Activated T-helper 2 cell treated with anti-CD3 and anti-CD28 coated beads, Interferon-gamma antibody, Interleukin-2, Interleukin-4, amounts not matched to agents 10 μg/mL and 5 μg/mL and 100 μg/mL, durations not matched to agents 14 hours and 24 hours and 36 hours (primary cell): ENCODE measurements around the gene ATP8B4. TPM values are rescaled to one million over a fixed set of nuclear protein-coding genes. Genes with fewer than 3 reads are reported as not detected.

ENCODE experiments used
- DNase-seq: peaks from one replicate; pipeline ENCODE4 v3.0.0; 2021; ENCODE audit warnings: low spot score
- H3K27ac Mint-ChIP-seq: one replicate; pipeline ENCODE4 v1.8.0; 2021; ENCODE audit warnings: mixed read lengths
- H3K27me3 Mint-ChIP-seq: one replicate; pipeline ENCODE4 v1.8.0; 2021; ENCODE audit warnings: low read depth, mixed read lengths
- H3K36me3 Mint-ChIP-seq: one replicate; pipeline ENCODE4 v1.8.0; 2021; ENCODE audit warnings: low read depth, mixed read lengths
- H3K4me1 Mint-ChIP-seq: one replicate; pipeline ENCODE4 v1.8.0; 2021; ENCODE audit warnings: low read depth, mixed read lengths
- H3K4me3 Mint-ChIP-seq: one replicate; pipeline ENCODE4 v1.8.0; 2021; ENCODE audit warnings: low read depth, mild to moderate bottlenecking, moderate library complexity, mixed read lengths
- H3K9me3 Mint-ChIP-seq: one replicate; pipeline ENCODE4 v1.8.0; 2021; ENCODE audit warnings: mixed read lengths
- intact Hi-C: fragments of 100-400 bp; cut with micrococcal nuclease; formaldehyde crosslinking; loops from one replicate; pipeline ENCODE4 v1.15.1; 2023
- total RNA-seq: library from RNA; stranded (reverse); gene quantifications from 2 replicates; pipeline ENCODE4 v1.2.3, GENCODE V29; 2022

The ATP8B4 gene
- total RNA-seq, 1 donor from 2014 or later, result 75.3 TPM

- Mint-ChIP-seq H3K36me3 (peaks cover 57% of the 10 kb centered on the region), H3K9me3 (peaks cover 6% of the 10 kb centered on the region), H3K27ac (peak overlapping the region; percentile 75), H3K4me1 (peaks cover 60% of the 10 kb centered on the region), H3K27me3 (no peaks in the 10 kb centered on the region), H3K4me3 (peak overlapping the region; percentile 80)
- no peak for DNase-seq
- intact Hi-C loops, result loop anchor here (1.0 to 5.0 kb wide), 2 partner anchors 9 to 66 kb away; partner anchors contain the start of gene SLC27A2
These were observed 2.6 kb downstream of the ATP8B4 start for GRCh38 chr15:50116477-50116876.

DNA sequence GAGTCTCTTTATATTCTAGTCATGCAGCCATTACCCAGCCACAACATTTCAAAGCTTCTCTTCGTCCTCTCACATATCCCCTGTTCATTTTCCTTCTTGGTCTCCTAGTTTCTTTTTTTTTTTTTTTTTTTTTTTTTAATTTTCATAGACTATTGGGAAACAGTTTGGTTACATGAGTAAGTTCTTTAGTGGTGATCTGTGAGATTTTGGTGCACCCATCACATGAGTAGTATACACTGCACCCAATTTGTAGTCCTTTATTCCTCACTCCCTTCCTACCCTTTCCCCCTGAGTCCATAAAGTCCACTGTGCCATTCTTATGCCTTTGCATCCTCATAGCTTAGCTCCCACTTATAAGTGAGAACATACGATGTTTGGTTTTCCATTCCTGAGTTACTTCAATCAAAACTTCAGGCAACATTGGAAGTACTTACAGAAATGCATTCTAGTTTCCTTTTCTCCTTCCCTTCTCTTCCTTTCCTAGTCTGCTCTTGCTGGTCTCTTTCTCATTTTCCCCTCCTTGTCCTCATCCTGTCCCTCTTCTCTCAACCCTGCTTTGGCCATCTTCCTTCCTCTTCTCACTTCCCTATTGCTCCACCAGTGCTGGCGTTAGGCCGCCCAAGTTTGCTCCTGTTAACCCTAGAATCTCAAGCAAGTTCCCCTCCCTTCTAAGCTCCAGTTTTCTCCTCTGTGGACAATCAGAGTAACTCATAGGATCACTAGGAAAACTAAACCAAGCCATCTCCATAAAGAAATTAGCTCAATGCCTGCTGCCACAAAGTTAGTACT, 4.8 kb downstream of the ATP8B4 start:
- Mint-ChIP-seq H3K4me3 (peak overlapping the region; percentile 7), H3K27me3 (no peaks in the 10 kb centered on the region), H3K4me1 (peaks cover 64% of the 10 kb centered on the region), H3K9me3 (peaks cover 6% of the 10 kb centered on the region), H3K36me3 (peaks cover 66% of the 10 kb centered on the region), H3K27ac (peak overlapping the region; percentile 18)
- intact Hi-C loops, result no loop called here
- DNase-seq, result no peak

- no peaks in the 10 kb centered on the region for H3K27me3 Mint-ChIP-seq
- intact Hi-C loops, result no loop called here
- peaks cover 67% of the 10 kb centered on the region for H3K36me3 Mint-ChIP-seq
- DNase-seq, result no peak
- H3K27ac Mint-ChIP-seq, result no peak overlapping the region
- H3K9me3 Mint-ChIP-seq, result peaks cover 6% of the 10 kb centered on the region
- H3K4me3 Mint-ChIP-seq, result no peak overlapping the region
- H3K4me1 Mint-ChIP-seq, result peaks cover 66% of the 10 kb centered on the region
These were observed 5.9 kb downstream of the ATP8B4 start for GRCh38 chr15:50113187-50113505.

GRCh38 chr15:50112488-50113186, 6.4 kb downstream of the ATP8B4 start:
- DNase-seq, result no peak
- Mint-ChIP-seq H3K4me1 (peaks cover 71% of the 10 kb centered on the region), H3K27me3 (no peaks in the 10 kb centered on the region), H3K36me3 (peaks cover 66% of the 10 kb centered on the region), H3K9me3 (peaks cover 3% of the 10 kb centered on the region), H3K4me3 (peak overlapping the region; percentile 64), H3K27ac (peak overlapping the region; percentile 72)
- intact Hi-C loops, result no loop called here

DNA sequence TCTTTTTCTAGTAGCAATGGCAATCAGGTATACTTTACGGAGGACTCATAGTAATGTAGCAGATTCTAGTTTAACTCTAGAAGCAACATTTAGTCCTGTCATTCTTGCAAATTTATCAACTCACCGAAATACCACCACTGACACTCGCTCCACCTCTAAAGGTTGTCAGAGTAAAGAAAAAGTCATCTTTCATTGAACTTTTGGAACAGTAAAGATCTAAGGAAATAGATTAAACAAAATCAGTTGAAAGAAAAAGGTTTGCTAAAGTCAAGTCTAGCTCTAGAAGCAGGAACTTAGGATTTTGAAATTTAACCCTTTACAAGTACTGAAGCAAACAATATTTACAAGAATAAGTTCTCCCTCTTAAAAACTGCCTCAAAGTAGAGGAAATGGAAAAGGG, 8.7 kb downstream of the ATP8B4 start:
- Mint-ChIP-seq H3K36me3 (peaks cover 54% of the 10 kb centered on the region), H3K9me3 (no peaks in the 10 kb centered on the region), H3K27me3 (no peaks in the 10 kb centered on the region), H3K4me3 (peak overlapping the region; percentile 38), H3K4me1 (peaks cover 72% of the 10 kb centered on the region), H3K27ac (peak overlapping the region; percentile 94)
- no peak for DNase-seq
- intact Hi-C loops, result no loop called here

GRCh38 chr15:50109076-50109987, 9.7 kb downstream of the ATP8B4 start:
- intact Hi-C loops, result loop anchor here (5.0 kb wide), 1 partner anchor 138 kb away; no protein-coding TSS in a partner anchor
- Mint-ChIP-seq H3K36me3 (peaks cover 57% of the 10 kb centered on the region), H3K4me1 (peaks cover 75% of the 10 kb centered on the region), H3K9me3 (peaks cover 7% of the 10 kb centered on the region), H3K27me3 (no peaks in the 10 kb centered on the region), H3K4me3 (peak overlapping the region; percentile 61), H3K27ac (peak overlapping the region; percentile 94)
- DNase-seq, result no peak

DNA sequence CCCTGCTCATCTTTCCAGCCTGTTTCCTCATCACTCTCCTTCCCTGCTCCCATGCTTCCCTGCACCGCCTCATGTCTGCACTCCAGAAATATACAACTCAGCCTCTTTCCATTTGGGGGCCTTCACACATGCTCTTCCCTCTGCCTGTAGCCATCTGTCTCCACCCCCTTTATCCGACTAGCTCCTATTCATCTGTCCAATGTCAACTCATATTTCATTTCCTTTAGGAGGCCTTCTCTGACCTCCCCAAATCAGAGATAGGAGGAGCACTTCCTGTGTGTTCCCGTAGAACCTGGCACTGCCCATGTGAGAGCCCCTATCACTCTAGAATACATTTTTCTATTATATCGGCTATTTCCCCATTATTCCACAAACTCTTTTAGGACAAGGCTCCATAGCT, 10.6 kb downstream of the ATP8B4 start:
- Mint-ChIP-seq H3K9me3 (peaks cover 16% of the 10 kb centered on the region), H3K36me3 (peaks cover 62% of the 10 kb centered on the region), H3K27me3 (no peaks in the 10 kb centered on the region), H3K27ac (peak overlapping the region; percentile 94), H3K4me3 (peak overlapping the region; percentile 61), H3K4me1 (peaks cover 81% of the 10 kb centered on the region)
- DNase-seq, result no peak
- intact Hi-C loops, result loop anchor here (5.0 kb wide), 1 partner anchor 139 kb away; no protein-coding TSS in a partner anchor

DNA sequence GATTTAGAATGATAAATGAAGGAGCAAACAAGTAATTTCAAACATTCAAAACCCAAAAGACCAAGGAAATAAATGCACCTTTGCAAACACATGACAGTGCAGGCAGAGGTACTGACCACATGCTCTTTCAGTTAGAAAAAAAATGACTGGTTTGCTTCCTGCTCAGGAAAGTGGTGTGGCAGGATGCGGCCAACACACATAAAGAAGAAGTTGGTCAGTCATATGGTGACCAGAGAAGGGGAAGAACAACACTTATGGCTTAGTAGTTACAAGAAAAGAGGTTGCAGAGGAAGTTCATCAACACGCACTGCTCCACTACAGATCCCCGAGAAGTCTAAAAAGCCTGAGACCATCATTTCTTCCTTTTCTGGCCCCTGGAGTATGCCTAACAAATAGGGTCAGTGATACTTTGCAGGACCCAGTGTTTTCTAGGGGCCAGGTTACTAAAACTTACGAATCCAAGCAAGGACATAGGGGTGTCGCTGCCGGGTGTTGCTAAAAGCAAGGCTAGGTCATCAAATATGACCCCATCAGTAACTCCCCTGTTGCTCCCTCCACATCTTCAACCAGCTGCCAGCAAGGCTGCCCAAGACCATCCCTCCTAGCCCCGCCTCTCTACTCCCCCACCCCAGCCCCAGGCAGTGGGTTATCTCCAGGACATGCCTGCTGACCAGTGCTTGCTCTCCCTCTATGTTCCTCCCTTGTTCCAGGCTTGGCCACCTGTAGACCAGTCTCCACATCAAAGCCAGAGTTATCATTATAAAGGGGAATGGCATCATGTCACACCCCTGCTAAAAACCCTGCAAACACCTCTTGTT, 11.2 kb downstream of the ATP8B4 start:
- intact Hi-C loops, result loop anchor here (1.0 to 5.0 kb wide), 6 partner anchors 9 to 153 kb away; no protein-coding TSS in a partner anchor
- peak; percentile 29 for DNase-seq
- Mint-ChIP-seq H3K27me3 (no peaks in the 10 kb centered on the region), H3K4me3 (peak overlapping the region; percentile 61), H3K27ac (peak overlapping the region; percentile 94), H3K4me1 (peaks cover 83% of the 10 kb centered on the region), H3K9me3 (peaks cover 22% of the 10 kb centered on the region), H3K36me3 (peaks cover 62% of the 10 kb centered on the region)

- H3K27ac Mint-ChIP-seq, result peak overlapping the region; percentile 94
- no peaks in the 10 kb centered on the region for H3K27me3 Mint-ChIP-seq
- peaks cover 79% of the 10 kb centered on the region for H3K4me1 Mint-ChIP-seq
- peak overlapping the region; percentile 35 for H3K4me3 Mint-ChIP-seq
- peaks cover 29% of the 10 kb centered on the region for H3K9me3 Mint-ChIP-seq
- intact Hi-C loops, result loop anchor here (1.0 to 5.0 kb wide), 6 partner anchors 9 to 154 kb away; no protein-coding TSS in a partner anchor
- DNase-seq, result no peak
- peaks cover 62% of the 10 kb centered on the region for H3K36me3 Mint-ChIP-seq
These were observed 11.9 kb downstream of the ATP8B4 start for GRCh38 chr15:50107157-50107556.

DNA sequence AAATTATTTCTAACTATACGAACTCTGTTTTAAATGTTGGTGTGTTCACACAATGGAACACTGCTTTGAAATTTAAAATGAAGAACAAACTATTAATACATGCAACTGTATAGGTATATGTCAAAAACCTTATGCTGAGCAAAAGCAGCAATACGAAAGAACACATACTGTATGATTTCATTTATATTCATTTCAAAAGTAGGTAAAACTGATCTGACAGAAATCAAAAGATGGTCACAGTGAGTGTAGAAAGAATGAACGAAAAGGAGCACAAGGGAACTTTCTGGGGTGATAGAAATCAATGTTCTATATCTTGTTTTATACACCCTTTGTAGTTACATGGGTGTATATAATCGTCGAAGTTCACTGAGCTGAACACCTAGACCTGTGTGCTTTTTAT, 12.6 kb downstream of the ATP8B4 start:
- H3K27ac Mint-ChIP-seq, result peak overlapping the region; percentile 69
- H3K4me1 Mint-ChIP-seq, result peaks cover 80% of the 10 kb centered on the region
- peak overlapping the region; percentile 22 for H3K4me3 Mint-ChIP-seq
- no peak for DNase-seq
- H3K36me3 Mint-ChIP-seq, result peaks cover 62% of the 10 kb centered on the region
- peaks cover 35% of the 10 kb centered on the region for H3K9me3 Mint-ChIP-seq
- no peaks in the 10 kb centered on the region for H3K27me3 Mint-ChIP-seq
- intact Hi-C loops, result loop anchor here (2.0 to 5.0 kb wide), 3 partner anchors 60 to 154 kb away; no protein-coding TSS in a partner anchor

- Mint-ChIP-seq H3K36me3 (peaks cover 67% of the 10 kb centered on the region), H3K27me3 (no peaks in the 10 kb centered on the region), H3K27ac (no peak overlapping the region), H3K9me3 (peaks cover 40% of the 10 kb centered on the region), H3K4me1 (peaks cover 61% of the 10 kb centered on the region), H3K4me3 (no peak overlapping the region)
- intact Hi-C loops, result no loop called here
- DNase-seq, result no peak
These were observed 18.5 kb downstream of the ATP8B4 start for GRCh38 chr15:50100486-50100885.
